ENCODE measurements around the gene EGLN3.
"Not testable (repeated sequence)": the region's sequence is repeated elsewhere in the genome, so short reads cannot be mapped to it uniquely, and the experiment has no call there.

Gene EGLN3

GRCh38 chr14:33934043-33934750 lies 16.7 kb downstream of the EGLN3 start:
- DNase-seq = no peak

- no peak for DNase-seq
These were observed 17.4 kb downstream of the EGLN3 start for GRCh38 chr14:33933386-33933933.

- no peak for DNase-seq
These were observed 18.1 kb downstream of the EGLN3 start for GRCh38 chr14:33932576-33933345.

GRCh38 chr14:33932033-33932432 lies 18.8 kb downstream of the EGLN3 start:
- no peak for DNase-seq

GRCh38 chr14:33931461-33931860 lies 19.4 kb downstream of the EGLN3 start:
- DNase-seq = no peak

- DNase-seq = no peak
These were observed 20.4 kb downstream of the EGLN3 start for GRCh38 chr14:33930439-33930838.

GRCh38 chr14:33929799-33930408 lies 21.0 kb downstream of the EGLN3 start:
- DNase-seq = no peak

GRCh38 chr14:33928895-33929294 lies 22.0 kb downstream of the EGLN3 start:
- DNase-seq = no peak

GRCh38 chr14:33927944-33928343 lies 22.9 kb downstream of the EGLN3 start:
- no peak for DNase-seq

GRCh38 chr14:33926967-33927366 lies 23.9 kb downstream of the EGLN3 start:
- DNase-seq = not testable (repeated sequence)

GRCh38 chr14:33925946-33926345 lies 24.9 kb downstream of the EGLN3 start:
- DNase-seq = no peak

GRCh38 chr14:33925235-33925634 lies 25.6 kb downstream of the EGLN3 start:
- no peak for DNase-seq

GRCh38 chr14:33924566-33925100 lies 26.2 kb downstream of the EGLN3 start:
- DNase-seq = no peak

GRCh38 chr14:33922125-33922524 lies 28.7 kb downstream of the EGLN3 start:
- no peak for DNase-seq

GRCh38 chr14:33918256-33918655 lies 32.6 kb downstream of the EGLN3 start:
- no peak for DNase-seq

GRCh38 chr14:33917661-33918060 lies 33.2 kb downstream of the EGLN3 start:
- no peak for DNase-seq

- DNase-seq = no peak
These were observed 34.0 kb downstream of the EGLN3 start for GRCh38 chr14:33916663-33917565.

GRCh38 chr14:33915682-33916081 lies 35.2 kb downstream of the EGLN3 start:
- no peak for DNase-seq

- no peak for DNase-seq
These were observed 36.0 kb downstream of the EGLN3 start for GRCh38 chr14:33914676-33915516.

- DNase-seq = no peak
These were observed 39.8 kb downstream of the EGLN3 start for GRCh38 chr14:33911046-33911445.

- no peak for DNase-seq
These were observed 40.4 kb downstream of the EGLN3 start for GRCh38 chr14:33910435-33910834.
